C4-2B (cell line): ENCODE measurements around the gene OSBPL6.

Experiments
- H3K27ac ChIP-seq: fragments of 450-650 bp; 2 replicates; pipeline ENCODE4 v1.5.1; 2017
- CTCF ChIP-seq: fragments of 450-650 bp; conservative IDR thresholded peaks from 2 replicates; pipeline ENCODE4 v1.5.1; 2017; ENCODE audit warnings: mild to moderate bottlenecking
- ZFX ChIP-seq: fragments of 450-650 bp; IDR thresholded peaks from 2 replicates; pipeline ENCODE4 v1.6.1; 2017

Gene OSBPL6

DNA sequence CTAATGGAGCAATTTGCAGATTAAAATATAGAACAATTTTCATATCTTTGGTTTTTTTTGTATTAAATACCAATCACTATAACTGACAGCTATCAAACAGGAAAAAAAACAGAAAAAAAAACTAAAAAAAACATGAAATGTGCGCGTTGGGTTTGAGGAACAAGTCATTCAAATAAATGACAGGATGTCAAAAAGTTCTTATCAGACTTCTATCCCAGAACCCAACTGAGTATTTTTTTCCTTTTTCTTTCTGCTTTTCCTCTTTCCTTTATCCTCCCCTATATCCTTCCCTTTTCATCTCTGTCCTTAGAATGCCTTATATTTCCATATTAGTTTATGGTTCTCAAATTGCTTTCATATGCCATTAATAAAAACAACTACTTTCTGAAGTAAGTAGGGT is 242.3 kb downstream of the OSBPL6 start:
- no peak overlapping the region for H3K27ac ChIP-seq
- TF ChIP-seq CTCF (no peak), ZFX (no peak)

- no peak overlapping the region for H3K27ac ChIP-seq
- TF ChIP-seq CTCF (no peak), ZFX (no peak)
Observed at GRCh38 chr2:178441426-178441825, 247.1 kb downstream of the OSBPL6 start.

GRCh38 chr2:178448968-178449661 is 254.8 kb downstream of the OSBPL6 start:
- H3K27ac ChIP-seq: no peak overlapping the region
- TF ChIP-seq ZFX (no peak), CTCF (no peak)

DNA sequence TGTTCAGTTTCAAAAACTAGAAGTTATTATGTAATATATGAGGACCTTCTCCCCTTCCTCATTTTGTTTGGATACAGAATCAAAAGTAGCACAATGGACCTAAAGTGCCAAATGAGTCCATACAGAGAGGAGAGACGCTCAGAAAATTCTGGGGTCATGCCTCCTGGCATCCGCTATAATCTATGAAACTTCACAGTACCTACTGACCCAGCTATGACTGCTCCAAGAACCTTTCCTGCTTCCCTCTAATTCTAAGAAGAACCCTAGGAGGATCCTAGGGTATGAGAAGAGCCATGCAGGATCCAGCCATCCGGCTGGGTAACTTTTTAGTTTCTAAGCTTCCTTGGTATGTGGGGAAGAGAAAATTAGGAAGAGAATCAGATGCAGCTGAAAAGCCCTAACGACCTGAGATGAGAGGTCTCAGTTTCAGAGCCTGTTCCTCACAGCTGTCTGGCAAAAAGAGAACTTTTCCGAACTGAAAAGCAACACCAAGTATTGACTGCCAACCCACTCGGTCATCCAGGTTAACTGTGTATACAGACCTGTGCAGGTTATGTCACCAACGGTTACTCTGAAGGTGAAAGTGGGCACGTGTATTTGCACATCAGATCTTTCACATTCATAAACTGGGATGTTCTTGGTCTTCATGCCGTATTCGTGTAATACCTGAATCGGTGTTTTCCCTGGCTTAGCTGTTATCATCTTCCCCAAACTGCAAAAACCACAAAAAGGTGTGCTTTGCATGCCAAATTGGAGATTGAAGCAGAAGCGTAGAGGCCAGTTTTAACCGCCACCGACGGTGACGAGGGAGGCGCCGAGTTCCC is 255.6 kb downstream of the OSBPL6 start:
- TF ChIP-seq ZFX (no peak), CTCF (no peak)
- H3K27ac ChIP-seq: peak overlapping the region; percentile 93

DNA sequence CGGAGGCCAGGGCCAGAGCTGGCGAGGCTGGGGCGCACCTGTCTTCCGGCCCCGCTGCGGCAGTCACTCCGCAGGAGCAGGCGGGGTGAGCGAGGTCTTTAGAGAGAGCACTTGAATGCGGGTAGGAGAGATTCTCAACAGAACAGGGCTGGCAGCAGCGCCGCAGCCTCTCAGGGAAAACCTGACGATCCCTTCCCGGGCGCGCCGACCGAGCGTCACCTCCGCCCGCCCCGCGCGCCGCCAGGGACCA is 256.1 kb downstream of the OSBPL6 start:
- no peak for TF ChIP-seq ZFX
- TF ChIP-seq CTCF: no peak

GRCh38 chr2:178450774-178451525 is 256.6 kb downstream of the OSBPL6 start, which contains the start of the genes PJVK and PRKRA:
TSS of gene PJVK (plus strand) at chr2:178451378. CDS start at chr2:178453410, 2,032 bp downstream.
TSS of gene PRKRA (minus strand) at chr2:178451175. CDS start at chr2:178451030, 145 bp downstream.
- peak; percentile 74 for TF ChIP-seq ZFX
- no peak for TF ChIP-seq CTCF
- H3K27ac ChIP-seq: peak within 1 kb of the TSS; percentile 93

More for the DNA sequence above, 256.1 kb downstream of the OSBPL6 start:
- H3K27ac ChIP-seq: peak overlapping the region; percentile 93
